ENCODE results near the gene GPR78. TPM values are rescaled to one million over a fixed set of nuclear protein-coding genes. Genes with fewer than 3 reads are reported as not detected.

The GPR78 gene
- total and polyA plus RNA-seq, 2 of the 4 experiments (the other 2 are of a cell fraction): under 0.01 to 0.10 TPM

DNA sequence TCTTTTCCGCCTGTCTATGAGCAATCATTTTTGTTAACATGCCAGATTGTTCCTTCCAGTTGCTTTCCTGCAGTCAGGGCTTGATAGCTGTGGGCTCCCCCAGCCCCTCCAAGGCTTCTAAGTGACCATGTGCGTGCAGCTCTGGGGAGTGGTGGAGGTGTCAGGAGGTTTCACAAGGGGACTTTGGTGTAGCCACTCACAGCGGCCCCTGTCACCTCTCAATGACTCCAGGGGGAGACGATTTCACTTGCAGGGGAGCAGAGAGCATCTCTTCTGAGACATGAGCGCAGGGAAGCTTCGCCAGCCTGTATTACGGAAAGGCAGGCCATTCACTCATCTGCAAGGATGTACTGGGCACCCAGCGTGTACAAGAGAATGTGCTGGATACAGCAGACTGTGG is 3.1 kb upstream of the GPR78 start:
- BruUV-seq (replicated peaks): no TSS peak
- Histone ChIP-seq H4K20me1 (ENCODE audit: insufficient read depth, low read length) (no peaks in the 10 kb centered on the region; the same call in 1 of the 2 replicates), H2AK5ac (ENCODE audit: low read depth, low read length) (no peak overlapping the region), H3K9me3 (ENCODE audit: control insufficient read depth, insufficient read depth, low read length) (no peaks in the 10 kb centered on the region; the same call in 1 of the 2 replicates), H3K79me1 (ENCODE audit: low read depth in 1 of 2, low read length in 2 of 2) (no peaks in the 10 kb centered on the region), H2BK5ac (ENCODE audit: low read depth, low read length, poor library complexity, severe bottlenecking) (no peak overlapping the region), H3K4ac (ENCODE audit: low read depth, low read length) (no peak overlapping the region), H3K27ac (ENCODE audit: insufficient read depth, low read length) (no peak overlapping the region), H3K27me3 (ENCODE audit: control insufficient read depth, insufficient read depth, low read length) (peaks cover 56% of the 10 kb centered on the region), H3K9ac (ENCODE audit: low read depth, low read length) (no peak overlapping the region), H3K4me2 (ENCODE audit: low read depth, low read length) (no peak overlapping the region), H3K23ac (ENCODE audit: low read depth, low read length) (no peak overlapping the region), H3K18ac (ENCODE audit: low read depth, low read length) (no peak overlapping the region), H4K91ac (ENCODE audit: insufficient read depth, low read depth, low read length) (no peak overlapping the region), H3K9me1 (ENCODE audit: insufficient read depth, low read length) (no peaks in the 10 kb centered on the region), H3K14ac (replicated peaks; ENCODE audit: low read depth, low read length) (no peak overlapping the region), H2BK20ac (ENCODE audit: low read depth, low read length) (no peak overlapping the region), H2BK120ac (ENCODE audit: low read depth, low read length) (no peak overlapping the region), H3K4me3 (ENCODE audit: insufficient read depth, low read depth, low read length) (no peak overlapping the region), H4K5ac (ENCODE audit: low read depth, low read length) (no peak overlapping the region), H2BK15ac (ENCODE audit: low read depth, low read length) (no peak overlapping the region), H3K36me3 (ENCODE audit: control insufficient read depth, insufficient read depth, low read length) (no peaks in the 10 kb centered on the region), H4K8ac (ENCODE audit: low read depth in 2 of 2, low read length in 2 of 2) (no peak overlapping the region), H2AFZ (replicated peaks; ENCODE audit: low read length, poor library complexity) (no peak overlapping the region), H3K56ac (ENCODE audit: extremely low read depth, insufficient read depth, low read length) (no peak overlapping the region), H3K4me1 (ENCODE audit: control insufficient read depth, insufficient read depth, low read length) (no peaks in the 10 kb centered on the region), H2AK9ac (replicated peaks; ENCODE audit: low read depth, low read length, poor library complexity) (no peak overlapping the region)
- no peak for ATAC-seq (ENCODE audit: low read depth)
- 48% methylated on average over 3 of the region's 8 CpGs; no CpG with 5 or more reads in 1 of the 2 experiments for WGBS, 2 experiments (ENCODE audit: extremely low coverage in 2 of 2, insufficient read length in 1 of 2)
- intact Hi-C loops (cut with micrococcal nuclease) (no loop called here), in situ Hi-C loops (cut with MboI; ENCODE audit: low sequenced_read_pairs) (no loop called here), dilution Hi-C loops (cut with HindIII; ENCODE audit: low sequenced_read_pairs, unreplicated experiment) (no loop called here)
- no peak for DNase-seq
- no peak for TF ChIP-seq FOS (IDR thresholded peaks at IDR 0.05; ENCODE audit: low read depth, low read length)
- TF ChIP-seq, protein P1, sequence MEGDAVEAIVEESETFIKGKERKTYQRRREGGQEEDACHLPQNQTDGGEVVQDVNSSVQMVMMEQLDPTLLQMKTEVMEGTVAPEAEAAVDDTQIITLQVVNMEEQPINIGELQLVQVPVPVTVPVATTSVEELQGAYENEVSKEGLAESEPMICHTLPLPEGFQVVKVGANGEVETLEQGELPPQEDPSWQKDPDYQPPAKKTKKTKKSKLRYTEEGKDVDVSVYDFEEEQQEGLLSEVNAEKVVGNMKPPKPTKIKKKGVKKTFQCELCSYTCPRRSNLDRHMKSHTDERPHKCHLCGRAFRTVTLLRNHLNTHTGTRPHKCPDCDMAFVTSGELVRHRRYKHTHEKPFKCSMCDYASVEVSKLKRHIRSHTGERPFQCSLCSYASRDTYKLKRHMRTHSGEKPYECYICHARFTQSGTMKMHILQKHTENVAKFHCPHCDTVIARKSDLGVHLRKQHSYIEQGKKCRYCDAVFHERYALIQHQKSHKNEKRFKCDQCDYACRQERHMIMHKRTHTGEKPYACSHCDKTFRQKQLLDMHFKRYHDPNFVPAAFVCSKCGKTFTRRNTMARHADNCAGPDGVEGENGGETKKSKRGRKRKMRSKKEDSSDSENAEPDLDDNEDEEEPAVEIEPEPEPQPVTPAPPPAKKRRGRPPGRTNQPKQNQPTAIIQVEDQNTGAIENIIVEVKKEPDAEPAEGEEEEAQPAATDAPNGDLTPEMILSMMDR (conservative IDR thresholded peaks at IDR 0.05; ENCODE audit: low read depth, low read length): no peak
- TF ChIP-seq MAFK (IDR thresholded peaks at IDR 0.05; ENCODE audit: low read depth, low read length): no peak
- TF ChIP-seq MXI1 (IDR thresholded peaks at IDR 0.05; ENCODE audit: borderline replicate concordance, low read depth, low read length): no peak
- no peak for TF ChIP-seq SMC3 (IDR thresholded peaks at IDR 0.05; ENCODE audit: low read depth, low read length)
- no peak for TF ChIP-seq BHLHE40 (IDR thresholded peaks at IDR 0.05; ENCODE audit: low read depth, low read length)
- TF ChIP-seq NFE2L2 (IDR thresholded peaks at IDR 0.05; ENCODE audit: low read depth, low read length): no peak
- TF ChIP-seq, protein P2, sequence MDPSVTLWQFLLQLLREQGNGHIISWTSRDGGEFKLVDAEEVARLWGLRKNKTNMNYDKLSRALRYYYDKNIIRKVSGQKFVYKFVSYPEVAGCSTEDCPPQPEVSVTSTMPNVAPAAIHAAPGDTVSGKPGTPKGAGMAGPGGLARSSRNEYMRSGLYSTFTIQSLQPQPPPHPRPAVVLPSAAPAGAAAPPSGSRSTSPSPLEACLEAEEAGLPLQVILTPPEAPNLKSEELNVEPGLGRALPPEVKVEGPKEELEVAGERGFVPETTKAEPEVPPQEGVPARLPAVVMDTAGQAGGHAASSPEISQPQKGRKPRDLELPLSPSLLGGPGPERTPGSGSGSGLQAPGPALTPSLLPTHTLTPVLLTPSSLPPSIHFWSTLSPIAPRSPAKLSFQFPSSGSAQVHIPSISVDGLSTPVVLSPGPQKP (IDR thresholded peaks at IDR 0.05; ENCODE audit: borderline replicate concordance, low read depth, low read length): no peak
- ChIA-PET POLR2A (ENCODE audit: unreplicated experiment) (no interaction called here), CTCF (no interaction called here)

All from IMR-90 (cell line).